Measurements from ENCODE around the gene CRY2.

- TF ChIP-seq POLR2A (IDR thresholded peaks at IDR 0.05) (no peak), CTCF (IDR thresholded peaks at IDR 0.05) (no peak)
These were observed 11.6 kb downstream of the CRY2 start for GRCh38 chr11:45858751-45859398.
